Activated B cell treated with CpG ODN at 0.5 μM for 24 hours (primary cell): ENCODE measurements around the gene FBXW10. TPM values are rescaled to one million over a fixed set of nuclear protein-coding genes. Genes with fewer than 3 reads are reported as not detected.
"Not testable (repeated sequence)": the region's sequence is repeated elsewhere in the genome, so short reads cannot be mapped to it uniquely, and the experiment has no call there.

Source experiments
- ATAC-seq: fragments of 200-7000 bp; cut with Tn5 transposase; one replicate; pipeline ENCODE4 v1.10.0; 2021; ENCODE audit warnings: low read depth, mild to moderate bottlenecking, moderate library complexity
- CTCF ChIA-PET: fragments of 350-600 bp; sonication (Branson Sonifier 250); formaldehyde crosslinking; loops from one replicate; lab custom pipeline; 2021; ENCODE audit warnings: antibody characterized with exemption; lab: Charles Lee
- POLR2A ChIA-PET: fragments of 350-600 bp; sonication (Branson Sonifier 250); formaldehyde crosslinking; loops from one replicate; lab custom pipeline; 2021; ENCODE audit warnings: antibody characterized with exemption; lab: Charles Lee
- DNase-seq: peaks from one replicate; pipeline ENCODE4 v3.0.0; 2022
- H3K27ac Mint-ChIP-seq: one replicate; pipeline ENCODE4 v1.8.0; 2020; ENCODE audit warnings: mixed read lengths
- H3K27me3 Mint-ChIP-seq: one replicate; pipeline ENCODE4 v1.8.0; 2021; ENCODE audit warnings: mixed read lengths
- H3K36me3 Mint-ChIP-seq: one replicate; pipeline ENCODE4 v1.8.0; 2021; ENCODE audit warnings: low read depth, mixed read lengths
- H3K4me1 Mint-ChIP-seq: one replicate; pipeline ENCODE4 v1.8.0; 2021; ENCODE audit warnings: mixed read lengths
- H3K4me3 Mint-ChIP-seq: one replicate; pipeline ENCODE4 v1.8.0; 2020; ENCODE audit warnings: mild to moderate bottlenecking, mixed read lengths
- H3K9me3 Mint-ChIP-seq: one replicate; pipeline ENCODE4 v1.8.0; 2020; ENCODE audit warnings: mixed read lengths
- intact Hi-C: fragments of 100-400 bp; cut with micrococcal nuclease; formaldehyde crosslinking; loops from one replicate; pipeline ENCODE4 v1.15.1; 2024
- total RNA-seq: library from RNA; stranded (reverse); gene quantifications from 2 replicates; pipeline ENCODE4 v1.2.3, GENCODE V29; 2022

FBXW10 gene
- total RNA-seq: 0.07 TPM in 1 of 2 replicates, not detected in the other

DNA sequence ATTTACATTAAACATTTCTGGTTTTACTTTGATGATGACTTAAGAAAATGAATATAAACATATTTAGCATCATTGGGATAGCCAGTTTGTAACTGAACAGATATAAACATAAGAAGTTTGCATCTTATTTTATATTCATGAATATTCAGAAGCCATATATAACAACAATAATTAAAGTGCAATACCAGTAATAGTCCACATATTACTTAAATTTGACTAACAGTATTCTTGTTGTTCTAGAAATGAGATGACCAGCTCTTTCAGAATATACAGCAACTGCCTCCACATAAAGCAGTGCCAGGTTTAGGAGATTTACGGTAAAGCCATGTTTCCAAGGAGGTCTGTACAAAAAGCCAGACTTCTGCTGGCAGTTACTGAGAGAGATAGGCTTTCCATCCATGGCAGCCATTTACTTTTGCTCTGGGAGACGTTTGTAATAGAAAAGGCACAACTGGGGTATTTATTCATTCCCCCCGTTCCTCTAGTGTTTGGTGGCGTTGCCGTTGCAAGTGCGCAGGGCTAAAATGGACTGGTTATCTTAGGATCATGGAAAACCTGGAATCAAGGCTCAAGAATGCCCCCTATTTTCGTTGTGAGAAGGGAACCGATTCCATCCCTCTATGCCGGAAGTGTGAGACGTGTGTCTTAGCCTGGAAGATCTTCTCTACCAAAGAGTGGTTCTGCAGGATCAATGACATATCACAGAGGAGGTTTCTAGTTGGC, at the start of gene FBXW10:
Gene FBXW10, plus strand, starts transcription at position 356 of the 723 bp plus-strand sequence. Its CDS starts 191 bp downstream, at position 547.
- H3K4me3 Mint-ChIP-seq, intact Hi-C loops, ATAC-seq, POLR2A ChIA-PET, CTCF ChIA-PET, DNase-seq, H3K27me3 Mint-ChIP-seq, H3K27ac Mint-ChIP-seq, H3K9me3 Mint-ChIP-seq, H3K4me1 Mint-ChIP-seq, H3K36me3 Mint-ChIP-seq: not testable (repeated sequence)

DNA sequence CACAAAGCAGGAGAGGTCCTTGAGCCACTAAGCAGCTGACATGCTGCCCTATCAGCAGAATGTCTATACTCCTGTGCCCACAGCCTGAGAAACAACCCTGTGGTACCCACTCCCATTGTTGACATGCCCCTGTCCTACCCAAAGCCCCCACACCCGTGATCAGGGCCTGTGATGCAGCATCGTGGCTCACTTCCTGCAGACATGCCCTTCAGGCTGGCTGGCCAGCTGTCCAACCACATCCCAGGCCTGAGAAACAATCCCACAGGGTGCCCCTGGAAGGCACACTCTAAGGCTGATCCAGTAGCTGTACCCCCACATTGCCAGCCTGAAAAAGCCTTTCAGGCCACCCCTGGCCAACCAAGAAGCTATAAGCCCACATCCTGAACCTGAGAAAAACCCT, 48.7 kb upstream of the FBXW10 start:
- H3K4me1 Mint-ChIP-seq: peaks cover 12% of the 10 kb centered on the region
- ATAC-seq, CTCF ChIA-PET, H3K4me3 Mint-ChIP-seq, H3K27me3 Mint-ChIP-seq, intact Hi-C loops, H3K27ac Mint-ChIP-seq, H3K36me3 Mint-ChIP-seq, POLR2A ChIA-PET, H3K9me3 Mint-ChIP-seq, DNase-seq: not testable (repeated sequence)

DNA sequence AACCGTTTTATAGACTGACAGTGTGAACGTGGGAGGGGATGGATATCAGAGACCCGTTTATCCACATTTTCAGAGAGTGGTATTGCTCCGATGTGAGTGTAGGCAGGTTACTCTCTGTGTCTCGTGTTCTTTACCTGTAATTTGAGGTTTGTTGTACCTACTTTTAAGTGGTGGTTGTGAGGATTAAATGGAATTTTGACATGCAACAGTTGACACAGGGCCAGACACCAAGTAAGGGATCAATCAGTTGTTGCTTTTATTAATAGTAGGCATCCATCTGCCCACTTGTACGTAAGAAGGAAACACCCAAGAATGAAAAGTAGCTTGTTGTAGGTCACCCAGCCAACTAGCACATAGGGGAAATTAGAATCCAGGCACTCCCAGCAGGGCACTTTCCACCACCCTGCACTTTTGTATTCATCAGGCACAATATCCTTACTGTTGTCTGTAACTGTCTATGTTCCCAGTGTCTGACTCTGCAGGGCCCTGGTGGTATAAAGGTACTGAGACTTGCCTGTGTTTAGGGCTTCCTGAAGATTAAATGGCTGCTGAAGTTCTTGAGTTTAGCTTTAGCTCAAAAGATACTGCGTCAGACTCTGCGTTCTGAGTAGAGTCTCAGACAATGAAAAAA, 45.3 kb upstream of the FBXW10 start:
- H3K27ac Mint-ChIP-seq, POLR2A ChIA-PET, DNase-seq, H3K27me3 Mint-ChIP-seq, H3K36me3 Mint-ChIP-seq, H3K9me3 Mint-ChIP-seq, intact Hi-C loops, ATAC-seq, CTCF ChIA-PET: not testable (repeated sequence)
- H3K4me3 Mint-ChIP-seq: peak overlapping the region; percentile 94
- H3K4me1 Mint-ChIP-seq: peaks cover 12% of the 10 kb centered on the region

GRCh38 chr17:18705955-18706354, 37.9 kb upstream of the FBXW10 start:
- CTCF ChIA-PET, H3K36me3 Mint-ChIP-seq, intact Hi-C loops, H3K27ac Mint-ChIP-seq, H3K9me3 Mint-ChIP-seq, ATAC-seq, POLR2A ChIA-PET, H3K4me3 Mint-ChIP-seq, DNase-seq, H3K4me1 Mint-ChIP-seq, H3K27me3 Mint-ChIP-seq: not testable (repeated sequence)

DNA sequence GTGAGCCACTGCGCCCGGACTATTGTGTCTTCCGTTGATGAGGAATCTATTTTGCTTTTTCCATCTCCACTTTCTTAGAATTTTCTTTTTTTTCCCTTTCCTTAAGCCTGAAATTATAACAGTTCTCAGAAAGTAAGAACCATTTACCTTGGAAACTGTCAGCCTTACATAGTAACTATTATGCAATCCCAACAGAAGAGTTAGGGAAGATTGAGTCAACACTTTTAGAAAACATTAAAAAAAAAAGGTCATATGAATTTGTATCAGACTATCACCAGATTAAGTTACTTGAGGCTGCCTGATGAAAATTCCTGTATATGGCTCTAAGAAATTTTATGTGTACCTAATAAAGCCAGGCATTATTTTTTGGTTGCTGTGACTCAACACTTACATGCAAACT, 35.6 kb upstream of the FBXW10 start:
- CTCF ChIA-PET, intact Hi-C loops, H3K36me3 Mint-ChIP-seq, H3K4me3 Mint-ChIP-seq, H3K9me3 Mint-ChIP-seq, H3K4me1 Mint-ChIP-seq, H3K27me3 Mint-ChIP-seq, ATAC-seq, H3K27ac Mint-ChIP-seq, POLR2A ChIA-PET, DNase-seq: not testable (repeated sequence)

- H3K9me3 Mint-ChIP-seq, CTCF ChIA-PET, DNase-seq, intact Hi-C loops, H3K27me3 Mint-ChIP-seq, H3K4me3 Mint-ChIP-seq, H3K27ac Mint-ChIP-seq, POLR2A ChIA-PET, H3K36me3 Mint-ChIP-seq, H3K4me1 Mint-ChIP-seq: not testable (repeated sequence)
- ATAC-seq: peak; percentile 62
These were observed 31.4 kb upstream of the FBXW10 start for GRCh38 chr17:18712354-18712999.

- H3K27ac Mint-ChIP-seq, H3K4me1 Mint-ChIP-seq, H3K27me3 Mint-ChIP-seq, CTCF ChIA-PET, H3K36me3 Mint-ChIP-seq, ATAC-seq, DNase-seq, POLR2A ChIA-PET, intact Hi-C loops, H3K4me3 Mint-ChIP-seq, H3K9me3 Mint-ChIP-seq: not testable (repeated sequence)
These were observed 25.0 kb upstream of the FBXW10 start for GRCh38 chr17:18718643-18719427.

DNA sequence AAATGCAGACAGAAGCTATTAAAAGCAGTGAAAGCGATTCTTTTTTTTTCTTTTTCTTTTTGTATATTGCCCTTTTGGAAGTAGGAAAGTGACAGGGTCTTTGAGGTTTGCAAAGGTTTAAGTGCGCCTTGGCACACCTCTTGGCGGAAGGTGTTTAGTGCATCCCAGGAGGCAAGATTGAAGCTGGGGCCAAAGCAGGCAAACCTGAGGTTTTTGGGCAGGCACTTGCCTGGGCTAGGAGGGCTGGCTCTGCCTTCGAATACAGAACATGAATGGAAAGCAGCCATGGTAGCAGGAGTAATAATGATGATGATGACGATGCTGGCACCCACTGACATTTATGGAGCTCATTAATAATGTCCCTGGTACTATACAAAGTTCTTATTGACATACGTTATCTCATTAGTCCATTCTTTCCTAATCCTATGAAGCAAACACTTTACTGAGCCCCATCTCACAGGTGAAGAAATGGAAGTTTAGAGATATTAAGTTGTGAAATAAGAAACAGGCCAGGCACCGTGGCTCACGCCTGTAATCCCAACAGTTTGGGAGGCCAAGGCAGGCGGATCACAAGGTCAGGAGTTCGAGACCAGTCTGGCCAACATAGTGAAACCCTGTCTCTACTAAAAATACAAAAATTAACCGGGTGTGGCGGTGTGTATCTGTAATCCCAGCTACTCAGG, 24.3 kb upstream of the FBXW10 start:
- H3K27ac Mint-ChIP-seq, intact Hi-C loops, H3K36me3 Mint-ChIP-seq, DNase-seq, H3K4me3 Mint-ChIP-seq, H3K27me3 Mint-ChIP-seq, ATAC-seq, POLR2A ChIA-PET, CTCF ChIA-PET, H3K9me3 Mint-ChIP-seq, H3K4me1 Mint-ChIP-seq: not testable (repeated sequence)

DNA sequence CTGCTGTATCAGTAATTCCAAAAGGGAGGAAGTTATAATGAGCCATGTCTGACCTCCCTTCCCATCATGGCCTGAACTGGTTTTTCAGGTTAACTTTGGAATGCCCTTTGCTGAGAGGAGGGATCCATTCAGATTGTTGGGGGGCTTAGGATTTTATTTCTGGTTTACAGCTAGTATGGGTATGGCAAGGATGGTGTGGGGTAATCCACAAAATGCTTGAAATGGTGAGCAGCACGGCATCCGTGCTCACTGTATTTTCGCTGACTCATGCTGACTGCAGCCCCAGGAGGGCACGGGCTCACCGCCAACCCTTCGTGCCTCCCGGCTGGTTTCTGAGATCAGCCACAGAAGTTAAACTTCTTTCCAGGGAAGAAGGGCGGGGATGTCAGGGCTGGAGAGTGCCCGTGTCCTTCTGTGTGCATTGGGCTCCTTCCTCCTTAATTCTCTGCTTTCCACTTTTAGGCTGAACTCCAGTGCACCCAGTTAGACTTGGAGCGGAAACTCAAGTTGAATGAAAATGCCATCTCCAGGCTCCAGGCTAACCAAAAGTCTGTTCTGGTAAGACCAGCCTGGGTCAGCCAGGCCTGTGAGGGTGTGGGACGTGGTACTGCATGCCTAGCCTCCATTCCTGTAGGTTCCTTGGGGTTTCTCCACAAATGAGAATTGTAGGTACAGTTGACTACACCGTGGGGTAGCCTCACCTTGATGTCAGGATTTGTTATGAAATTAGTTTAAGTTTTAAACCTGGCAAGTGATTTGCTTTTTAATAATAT, 21.9 kb upstream of the FBXW10 start:
- H3K9me3 Mint-ChIP-seq, intact Hi-C loops: not testable (repeated sequence)

DNA sequence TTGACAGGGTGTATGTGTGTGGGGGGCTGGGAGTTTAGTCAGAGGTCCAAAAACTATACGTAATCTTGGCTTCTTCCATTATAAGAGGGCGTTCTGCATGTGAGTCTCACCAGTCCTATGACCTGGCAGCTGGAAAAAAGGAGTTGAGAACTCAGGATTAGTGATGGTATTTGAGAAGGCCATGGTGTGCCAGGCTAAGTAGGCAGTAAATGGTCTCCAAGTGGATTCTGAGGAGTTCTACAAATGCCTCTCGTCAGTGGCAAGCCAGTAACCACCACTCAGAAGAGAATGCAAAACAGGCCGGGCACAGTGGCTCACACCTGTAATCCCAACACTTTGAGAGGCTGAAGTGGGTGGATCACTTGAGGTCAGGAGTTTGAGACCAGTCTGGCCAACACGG, 21.2 kb upstream of the FBXW10 start:
- CTCF ChIA-PET, DNase-seq: not testable (repeated sequence)

More for the DNA sequence above, 21.9 kb upstream of the FBXW10 start:
- CTCF ChIA-PET, H3K4me3 Mint-ChIP-seq, H3K27ac Mint-ChIP-seq, H3K4me1 Mint-ChIP-seq, ATAC-seq, DNase-seq, H3K36me3 Mint-ChIP-seq, POLR2A ChIA-PET, H3K27me3 Mint-ChIP-seq: not testable (repeated sequence)

More for the DNA sequence above, 21.2 kb upstream of the FBXW10 start:
- intact Hi-C loops, H3K4me3 Mint-ChIP-seq, POLR2A ChIA-PET, ATAC-seq, H3K27ac Mint-ChIP-seq, H3K4me1 Mint-ChIP-seq, H3K9me3 Mint-ChIP-seq, H3K27me3 Mint-ChIP-seq, H3K36me3 Mint-ChIP-seq: not testable (repeated sequence)
